Measurements from ENCODE around the gene RNU5D-1. TPM values are rescaled to one million over a fixed set of nuclear protein-coding genes. Genes with fewer than 3 reads are reported as not detected.
"Not testable (repeated sequence)": the region's sequence is repeated elsewhere in the genome, so short reads cannot be mapped to it uniquely, and the experiment has no call there.

Gene RNU5D-1
- total and polyA plus RNA-seq, 10 donors: not detected

GRCh38 chr1:44775078-44775929 lies 44.3 kb upstream of the RNU5D-1 start, which contains the start of gene RPS8:
TSS of gene RPS8 (plus strand) at chr1:44775540. CDS start at chr1:44775597, 57 bp downstream.
- Histone ChIP-seq H3K27ac (peak within 1 kb of the TSS; percentile 95 to 98 (median 98)), H3K4me3 (peak within 1 kb of the TSS; percentile 73 to 93 (median 84)), H3K27me3 (replicated peaks in 1 of 7) (no peaks in the 10 kb centered on the region), H3K36me3 (peaks cover 0 to 43% (median 39%) of the 10 kb centered on the region in 6 donors), H3K4me1 (peaks cover 15 to 52% (median 36%) of the 10 kb centered on the region in 6 donors), H3K9me3 (no peaks in the 10 kb centered on the region)
- TF ChIP-seq POLR2AphosphoS5 (IDR thresholded peaks at IDR 0.05) (peak; percentile 97 to 99 (median 99)), POLR2A (IDR thresholded peaks at IDR 0.05) (peak; percentile 66 to 89 (median 73)), CTCF (IDR thresholded peaks at IDR 0.05 in 8 of 11, conservative IDR thresholded peaks at IDR 0.05 in 3 of 11) (peak in 1 of 11 experiments; percentile 13)
- intact Hi-C loops (cut with DNase I; ENCODE audit: low total_unique reads): no loop called here
- DNase-seq: peak; percentile 96
- 0 to 1% (median 0%) methylated on average over 33 to 65 of the region's 65 CpGs for WGBS, 5 donors

- whole genome bisulfite sequencing, 5 donors: 92 to 97% (median 96%) methylated on average over 6 of the region's 6 CpGs
- DNase-seq; H3K4me3 ChIP-seq; H3K27me3 ChIP-seq (replicated peaks in 1 of 7); H3K27ac ChIP-seq; H3K4me1 ChIP-seq; intact Hi-C loops (cut with DNase I; ENCODE audit: low total_unique reads); H3K9me3 ChIP-seq: not testable (repeated sequence)
- H3K36me3 ChIP-seq: peaks cover 0 to 74% (median 4%) of the 10 kb centered on the region in 6 donors
Observed at GRCh38 chr1:44766421-44766820, 35.5 kb upstream of the RNU5D-1 start.

DNA sequence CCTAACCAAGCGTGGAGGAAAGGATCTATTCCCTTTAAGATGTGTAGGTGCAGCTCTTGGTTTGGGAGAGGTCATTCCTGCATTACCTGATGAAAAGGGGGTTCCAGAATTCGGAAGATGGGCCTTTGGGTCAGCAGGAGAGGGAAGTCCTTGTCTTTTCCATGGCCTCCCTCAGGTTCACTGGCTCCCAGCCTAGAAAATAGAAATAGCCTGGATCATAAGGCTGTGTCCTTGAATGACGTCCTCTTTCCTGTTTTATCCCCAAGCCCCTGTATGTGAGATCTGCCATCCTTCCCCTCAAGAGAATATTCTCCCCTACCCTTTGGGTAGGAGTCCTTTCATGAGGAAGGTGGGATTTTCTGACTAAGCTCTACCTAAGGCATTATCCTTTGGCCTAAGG lies 29.9 kb upstream of the RNU5D-1 start:
- no peaks in the 10 kb centered on the region for H3K27me3 ChIP-seq (replicated peaks in 1 of 7)
- no peak overlapping the region for H3K4me3 ChIP-seq
- H3K27ac ChIP-seq: no peak overlapping the region
- intact Hi-C loops (cut with DNase I; ENCODE audit: low total_unique reads): no loop called here
- H3K4me1 ChIP-seq: peaks cover 0 to 7% (median 4%) of the 10 kb centered on the region in 6 donors
- WGBS, 5 donors: 81 to 95% (median 84%) methylated on average over 3 of the region's 3 CpGs
- DNase-seq: no peak
- H3K9me3 ChIP-seq: no peaks in the 10 kb centered on the region
- peaks cover 0 to 99% (median 0%) of the 10 kb centered on the region in 6 donors for H3K36me3 ChIP-seq
- TF ChIP-seq POLR2A (IDR thresholded peaks at IDR 0.05) (no peak), CTCF (IDR thresholded peaks at IDR 0.05 in 8 of 11, conservative IDR thresholded peaks at IDR 0.05 in 3 of 11) (no peak), POLR2AphosphoS5 (IDR thresholded peaks at IDR 0.05) (no peak)

DNA sequence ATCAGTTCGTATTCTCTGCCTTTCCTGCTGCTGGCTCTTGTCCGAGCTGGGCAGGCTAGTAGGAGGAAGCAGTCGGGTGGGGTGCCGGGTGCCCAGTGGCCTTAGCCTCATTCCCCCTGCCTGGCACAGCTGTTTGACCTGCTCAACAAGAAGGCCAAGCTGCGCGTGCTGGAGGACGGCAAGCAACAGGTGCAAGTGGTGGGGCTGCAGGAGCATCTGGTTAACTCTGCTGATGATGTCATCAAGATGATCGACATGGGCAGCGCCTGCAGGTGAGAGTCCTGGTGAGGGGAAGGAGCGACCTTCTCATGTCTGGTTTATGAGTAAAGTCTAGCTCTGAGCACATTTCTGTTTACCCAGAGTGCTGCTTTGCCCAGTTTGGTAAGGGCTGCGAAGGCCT lies 28.1 kb upstream of the RNU5D-1 start:
- H3K36me3 ChIP-seq: peaks cover 0 to 100% (median 0%) of the 10 kb centered on the region in 6 donors
- peaks cover 0 to 7% (median 4%) of the 10 kb centered on the region in 6 donors for H3K4me1 ChIP-seq
- H3K9me3 ChIP-seq: no peaks in the 10 kb centered on the region
- no peak overlapping the region for H3K4me3 ChIP-seq
- TF ChIP-seq POLR2AphosphoS5 (IDR thresholded peaks at IDR 0.05) (no peak), POLR2A (IDR thresholded peaks at IDR 0.05) (no peak), CTCF (IDR thresholded peaks at IDR 0.05 in 8 of 11, conservative IDR thresholded peaks at IDR 0.05 in 3 of 11) (no peak)
- no peaks in the 10 kb centered on the region for H3K27me3 ChIP-seq (replicated peaks in 1 of 7)
- WGBS, 5 donors: 84 to 96% (median 88%) methylated on average over 11 of the region's 11 CpGs
- intact Hi-C loops (cut with DNase I; ENCODE audit: low total_unique reads): no loop called here
- no peak for DNase-seq
- no peak overlapping the region for H3K27ac ChIP-seq

Measured in spleen (tissue), 11 donors.